ENCODE measurements around the gene MESD. TPM values are rescaled to one million over a fixed set of nuclear protein-coding genes. Genes with fewer than 3 reads are reported as not detected.

The MESD gene
- total and polyA plus RNA-seq, 9 of the 15 experiments (the other 6 are each of a cell fraction or from before 2014, with no cell fraction given): 11.3 to 39.7 (median 22.8) TPM

DNA sequence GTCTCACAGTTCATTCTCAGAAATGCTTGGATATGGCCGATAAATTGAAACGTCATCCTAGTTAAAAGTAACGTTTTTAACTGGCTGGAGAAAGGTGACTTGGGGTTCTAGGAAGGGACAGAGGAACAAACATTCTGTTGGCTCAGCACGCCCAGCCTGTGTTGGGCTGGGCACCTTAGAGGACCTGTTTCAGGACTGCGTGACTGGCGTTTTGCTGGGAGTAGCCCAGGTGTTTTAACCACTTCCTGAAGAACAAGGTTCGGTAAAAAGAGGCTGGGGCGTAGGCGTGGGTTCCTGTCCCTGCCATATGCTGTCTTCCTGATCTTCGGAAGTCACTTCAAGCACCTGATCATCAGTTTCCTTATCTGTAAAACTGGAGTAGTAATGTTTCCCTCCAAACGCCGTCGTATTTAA lies 10.0 kb upstream of the MESD start (continued):
- peak; percentile 51 for TF ChIP-seq ARID1B (IDR thresholded peaks at IDR 0.05)
- 0 out of 2 replicates have a peak, but pooled peaks have one; percentile 15 for TF ChIP-seq CREM (IDR thresholded peaks at IDR 0.05; ENCODE audit: low read depth)
- TF ChIP-seq EGR1 (conservative IDR thresholded peaks at IDR 0.05): peak; percentile 82
- TF ChIP-seq SOX6 (IDR thresholded peaks at IDR 0.05): peak; percentile 34; the same call in 1 of the 2 replicates
- TF ChIP-seq ZNF316 (IDR thresholded peaks at IDR 0.05): peak; percentile 84
- no peak for TF ChIP-seq SMARCC2 (IDR thresholded peaks at IDR 0.05; ENCODE audit: low read depth)
- TF ChIP-seq KDM5B (IDR thresholded peaks at IDR 0.05; ENCODE audit: insufficient replicate concordance, low read depth, low read length): peak; percentile 53
- peak; percentile 34; the same call in 1 of the 2 replicates for TF ChIP-seq MYBL2 (IDR thresholded peaks at IDR 0.05; ENCODE audit: low read depth)
- TF ChIP-seq MYBL2 (CRISPR knock-in tag; IDR thresholded peaks at IDR 0.05; ENCODE audit: borderline replicate concordance): no peak
- TF ChIP-seq TEAD4 (IDR thresholded peaks at IDR 0.05; ENCODE audit: low read length): peak; percentile 10; the same call in 1 of the 2 replicates
- no peak for TF ChIP-seq TEAD4 (CRISPR knock-in tag; IDR thresholded peaks at IDR 0.05; ENCODE audit: borderline replicate concordance)
- TF ChIP-seq STAT5A (IDR thresholded peaks at IDR 0.05; ENCODE audit: borderline replicate concordance, low read length): 0 out of 2 replicates have a peak, but pooled peaks have one; percentile 22
- TF ChIP-seq, protein P1, sequence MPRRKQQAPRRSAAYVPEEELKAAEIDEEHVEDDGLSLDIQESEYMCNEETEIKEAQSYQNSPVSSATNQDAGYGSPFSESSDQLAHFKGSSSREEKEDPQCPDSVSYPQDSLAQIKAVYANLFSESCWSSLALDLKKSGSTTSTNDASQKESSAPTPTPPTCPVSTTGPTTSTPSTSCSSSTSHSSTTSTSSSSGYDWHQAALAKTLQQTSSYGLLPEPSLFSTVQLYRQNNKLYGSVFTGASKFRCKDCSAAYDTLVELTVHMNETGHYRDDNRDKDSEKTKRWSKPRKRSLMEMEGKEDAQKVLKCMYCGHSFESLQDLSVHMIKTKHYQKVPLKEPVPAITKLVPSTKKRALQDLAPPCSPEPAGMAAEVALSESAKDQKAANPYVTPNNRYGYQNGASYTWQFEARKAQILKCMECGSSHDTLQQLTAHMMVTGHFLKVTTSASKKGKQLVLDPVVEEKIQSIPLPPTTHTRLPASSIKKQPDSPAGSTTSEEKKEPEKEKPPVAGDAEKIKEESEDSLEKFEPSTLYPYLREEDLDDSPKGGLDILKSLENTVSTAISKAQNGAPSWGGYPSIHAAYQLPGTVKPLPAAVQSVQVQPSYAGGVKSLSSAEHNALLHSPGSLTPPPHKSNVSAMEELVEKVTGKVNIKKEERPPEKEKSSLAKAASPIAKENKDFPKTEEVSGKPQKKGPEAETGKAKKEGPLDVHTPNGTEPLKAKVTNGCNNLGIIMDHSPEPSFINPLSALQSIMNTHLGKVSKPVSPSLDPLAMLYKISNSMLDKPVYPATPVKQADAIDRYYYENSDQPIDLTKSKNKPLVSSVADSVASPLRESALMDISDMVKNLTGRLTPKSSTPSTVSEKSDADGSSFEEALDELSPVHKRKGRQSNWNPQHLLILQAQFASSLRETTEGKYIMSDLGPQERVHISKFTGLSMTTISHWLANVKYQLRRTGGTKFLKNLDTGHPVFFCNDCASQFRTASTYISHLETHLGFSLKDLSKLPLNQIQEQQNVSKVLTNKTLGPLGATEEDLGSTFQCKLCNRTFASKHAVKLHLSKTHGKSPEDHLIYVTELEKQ (CRISPR knock-in tag; IDR thresholded peaks at IDR 0.05): no peak
- no peak for TF ChIP-seq NR1H2 (CRISPR knock-in tag; IDR thresholded peaks at IDR 0.05)
- TF ChIP-seq, protein P2, sequence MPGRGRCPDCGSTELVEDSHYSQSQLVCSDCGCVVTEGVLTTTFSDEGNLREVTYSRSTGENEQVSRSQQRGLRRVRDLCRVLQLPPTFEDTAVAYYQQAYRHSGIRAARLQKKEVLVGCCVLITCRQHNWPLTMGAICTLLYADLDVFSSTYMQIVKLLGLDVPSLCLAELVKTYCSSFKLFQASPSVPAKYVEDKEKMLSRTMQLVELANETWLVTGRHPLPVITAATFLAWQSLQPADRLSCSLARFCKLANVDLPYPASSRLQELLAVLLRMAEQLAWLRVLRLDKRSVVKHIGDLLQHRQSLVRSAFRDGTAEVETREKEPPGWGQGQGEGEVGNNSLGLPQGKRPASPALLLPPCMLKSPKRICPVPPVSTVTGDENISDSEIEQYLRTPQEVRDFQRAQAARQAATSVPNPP (IDR thresholded peaks at IDR 0.05; ENCODE audit: borderline replicate concordance, insufficient read depth, insufficient read length): no peak
- 0 out of 2 replicates have a peak, but pooled peaks have one; percentile 37 for TF ChIP-seq FOXP1 (CRISPR knock-in tag; IDR thresholded peaks at IDR 0.05)
- peak; percentile 59 for TF ChIP-seq C11orf30 (IDR thresholded peaks at IDR 0.05; ENCODE audit: low read depth)
- TF ChIP-seq, protein P3, sequence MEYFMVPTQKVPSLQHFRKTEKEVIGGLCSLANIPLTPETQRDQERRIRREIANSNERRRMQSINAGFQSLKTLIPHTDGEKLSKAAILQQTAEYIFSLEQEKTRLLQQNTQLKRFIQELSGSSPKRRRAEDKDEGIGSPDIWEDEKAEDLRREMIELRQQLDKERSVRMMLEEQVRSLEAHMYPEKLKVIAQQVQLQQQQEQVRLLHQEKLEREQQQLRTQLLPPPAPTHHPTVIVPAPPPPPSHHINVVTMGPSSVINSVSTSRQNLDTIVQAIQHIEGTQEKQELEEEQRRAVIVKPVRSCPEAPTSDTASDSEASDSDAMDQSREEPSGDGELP (CRISPR knock-in tag; IDR thresholded peaks at IDR 0.05; ENCODE audit: borderline replicate concordance): peak; percentile 54; the same call in 1 of the 2 replicates
- TF ChIP-seq KDM1A (IDR thresholded peaks at IDR 0.05): no peak
- TF ChIP-seq L3MBTL2 (IDR thresholded peaks at IDR 0.05): peak; percentile 54; the same call in 1 of the 2 replicates
- TF ChIP-seq DPF2 (IDR thresholded peaks at IDR 0.05): 0 out of 2 replicates have a peak, but pooled peaks have one; percentile 41
- no peak for TF ChIP-seq MBD2 (IDR thresholded peaks at IDR 0.05; ENCODE audit: borderline replicate concordance, low read depth)
